ENCODE results near the gene LRP8. TPM values are rescaled to one million over a fixed set of nuclear protein-coding genes. Genes with fewer than 3 reads are reported as not detected.

Gene LRP8
- total RNA-seq, 1 donor from 2014 or later, result 15.8 TPM

GRCh38 chr1:53346814-53347176, 18.9 kb upstream of the LRP8 start:
- Mint-ChIP-seq H3K36me3 (ENCODE audit: low read depth, unreplicated experiment) (no peaks in the 10 kb centered on the region), H3K27me3 (ENCODE audit: unreplicated experiment) (peaks cover 2% of the 10 kb centered on the region), H3K4me1 (ENCODE audit: unreplicated experiment) (no peaks in the 10 kb centered on the region), H3K9me3 (ENCODE audit: unreplicated experiment) (no peaks in the 10 kb centered on the region), H3K4me3 (ENCODE audit: unreplicated experiment) (no peak overlapping the region), H3K27ac (ENCODE audit: unreplicated experiment) (no peak overlapping the region)
- no peak for DNase-seq (ENCODE audit: low spot score)
- no peak for TF ChIP-seq CTCF (IDR thresholded peaks at IDR 0.05; ENCODE audit: unreplicated experiment)

- no peak overlapping the region for H3K27ac Mint-ChIP-seq (ENCODE audit: unreplicated experiment)
- H3K4me3 Mint-ChIP-seq (ENCODE audit: unreplicated experiment), result no peak overlapping the region
Observed at GRCh38 chr1:53345996-53346813, 18.3 kb upstream of the LRP8 start.

GRCh38 chr1:53344921-53345838, 17.3 kb upstream of the LRP8 start:
- no peaks in the 10 kb centered on the region for H3K36me3 Mint-ChIP-seq (ENCODE audit: low read depth, unreplicated experiment)
- no peak overlapping the region for H3K27ac Mint-ChIP-seq (ENCODE audit: unreplicated experiment)
- H3K9me3 Mint-ChIP-seq (ENCODE audit: unreplicated experiment), result no peaks in the 10 kb centered on the region
- peaks cover 2% of the 10 kb centered on the region for H3K27me3 Mint-ChIP-seq (ENCODE audit: unreplicated experiment)
- no peaks in the 10 kb centered on the region for H3K4me1 Mint-ChIP-seq (ENCODE audit: unreplicated experiment)
- DNase-seq (ENCODE audit: low spot score), result no peak
- no peak for TF ChIP-seq CTCF (IDR thresholded peaks at IDR 0.05; ENCODE audit: unreplicated experiment)
- no peak overlapping the region for H3K4me3 Mint-ChIP-seq (ENCODE audit: unreplicated experiment)

More at GRCh38 chr1:53345996-53346813, 18.3 kb upstream of the LRP8 start:
- no peaks in the 10 kb centered on the region for H3K9me3 Mint-ChIP-seq (ENCODE audit: unreplicated experiment)
- H3K27me3 Mint-ChIP-seq (ENCODE audit: unreplicated experiment), result peaks cover 2% of the 10 kb centered on the region
- H3K4me1 Mint-ChIP-seq (ENCODE audit: unreplicated experiment), result no peaks in the 10 kb centered on the region
- DNase-seq (ENCODE audit: low spot score), result no peak
- no peak for TF ChIP-seq CTCF (IDR thresholded peaks at IDR 0.05; ENCODE audit: unreplicated experiment)
- H3K36me3 Mint-ChIP-seq (ENCODE audit: low read depth, unreplicated experiment), result no peaks in the 10 kb centered on the region

- H3K9me3 Mint-ChIP-seq (ENCODE audit: unreplicated experiment), result no peaks in the 10 kb centered on the region
- no peaks in the 10 kb centered on the region for H3K27me3 Mint-ChIP-seq (ENCODE audit: unreplicated experiment)
- H3K27ac Mint-ChIP-seq (ENCODE audit: unreplicated experiment), result no peak overlapping the region
- H3K36me3 Mint-ChIP-seq (ENCODE audit: low read depth, unreplicated experiment), result no peaks in the 10 kb centered on the region
- H3K4me3 Mint-ChIP-seq (ENCODE audit: unreplicated experiment), result no peak overlapping the region
- DNase-seq (ENCODE audit: low spot score), result no peak
- no peaks in the 10 kb centered on the region for H3K4me1 Mint-ChIP-seq (ENCODE audit: unreplicated experiment)
- TF ChIP-seq CTCF (IDR thresholded peaks at IDR 0.05; ENCODE audit: unreplicated experiment), result no peak
Observed at GRCh38 chr1:53343831-53344668, 16.2 kb upstream of the LRP8 start.

Measured in endothelial cell (in vitro differentiated cells).